ENCODE results near the gene SALL3.

- TF ChIP-seq CTCF (IDR thresholded peaks at IDR 0.05) (no peak), POLR2A (IDR thresholded peaks at IDR 0.05) (no peak)
These were observed 39.3 kb downstream of the SALL3 start for GRCh38 chr18:79018911-79019310.
